Measurements from ENCODE around the gene GPX5. TPM values are rescaled to one million over a fixed set of nuclear protein-coding genes. Genes with fewer than 3 reads are reported as not detected.
"Not testable (repeated sequence)": the region's sequence is repeated elsewhere in the genome, so short reads cannot be mapped to it uniquely, and the experiment has no call there.

GPX5 gene, protein sequence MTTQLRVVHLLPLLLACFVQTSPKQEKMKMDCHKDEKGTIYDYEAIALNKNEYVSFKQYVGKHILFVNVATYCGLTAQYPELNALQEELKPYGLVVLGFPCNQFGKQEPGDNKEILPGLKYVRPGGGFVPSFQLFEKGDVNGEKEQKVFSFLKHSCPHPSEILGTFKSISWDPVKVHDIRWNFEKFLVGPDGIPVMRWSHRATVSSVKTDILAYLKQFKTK
- not detected for polyA plus RNA-seq (ENCODE audit: insufficient read length in 10 of 10)
- long read RNA-seq, donor 1 = 0 reads
- long read RNA-seq, donor 2 = 0 reads
- long read RNA-seq, donor 3 = 0 reads
- long read RNA-seq, donor 4 = 0 reads
- long read RNA-seq, donor 5 = 0 reads
- long read RNA-seq, donor 6 = 0 reads
- long read RNA-seq, donor 7 = 0 reads
- long read RNA-seq, donor 8 = 0 reads
- long read RNA-seq, donor 9 = 0 reads

DNA sequence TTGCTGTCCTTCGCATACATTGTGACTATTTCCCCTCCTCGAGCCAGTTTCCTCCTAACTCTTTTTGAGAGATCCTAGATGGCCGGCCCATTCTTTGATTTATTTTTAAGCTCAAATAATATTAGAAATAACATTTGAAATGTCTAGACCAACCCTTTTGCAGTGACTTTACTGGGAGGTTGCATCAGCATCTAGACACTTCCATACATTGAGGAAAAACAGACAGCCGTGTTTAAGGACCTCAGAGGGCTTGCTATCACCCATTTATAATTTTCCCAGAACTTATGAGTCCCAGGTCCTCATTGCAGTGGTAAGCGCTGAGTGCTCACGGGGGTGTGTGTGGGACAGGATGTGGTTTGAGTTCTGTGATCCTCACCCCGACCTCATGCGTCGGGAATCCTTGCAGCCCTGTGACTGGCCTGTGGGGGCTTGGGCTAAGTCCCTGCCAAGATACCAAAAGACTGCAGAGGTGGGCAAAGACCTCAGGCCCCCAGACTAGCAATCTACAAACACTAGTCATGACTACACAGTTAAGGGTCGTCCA is at the start of gene GPX5:
Gene GPX5, plus strand, starts transcription at position 386 of the 544 bp plus-strand sequence. Its CDS starts 133 bp downstream, at position 519.
- no peak for DNase-seq

DNA sequence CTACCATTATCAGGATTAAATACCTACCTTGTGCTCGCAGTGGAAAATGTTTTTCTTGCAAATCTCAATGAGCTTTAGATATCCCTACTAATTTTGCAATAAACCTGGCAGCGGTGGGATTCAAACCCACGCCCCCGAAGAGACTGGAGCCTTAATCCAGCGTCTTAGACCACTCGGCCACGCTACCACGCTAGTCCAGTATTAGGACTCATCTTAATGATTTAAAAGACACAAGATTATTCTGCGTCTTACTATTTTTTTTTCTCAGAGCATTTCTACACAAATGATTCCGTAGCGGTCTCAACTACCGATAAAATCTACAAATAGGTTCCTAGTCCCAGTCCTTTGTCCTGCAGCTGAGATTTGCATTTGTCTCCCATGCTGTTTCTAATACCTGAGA is 47.2 kb upstream of the GPX5 start:
- no peak for DNase-seq

DNA sequence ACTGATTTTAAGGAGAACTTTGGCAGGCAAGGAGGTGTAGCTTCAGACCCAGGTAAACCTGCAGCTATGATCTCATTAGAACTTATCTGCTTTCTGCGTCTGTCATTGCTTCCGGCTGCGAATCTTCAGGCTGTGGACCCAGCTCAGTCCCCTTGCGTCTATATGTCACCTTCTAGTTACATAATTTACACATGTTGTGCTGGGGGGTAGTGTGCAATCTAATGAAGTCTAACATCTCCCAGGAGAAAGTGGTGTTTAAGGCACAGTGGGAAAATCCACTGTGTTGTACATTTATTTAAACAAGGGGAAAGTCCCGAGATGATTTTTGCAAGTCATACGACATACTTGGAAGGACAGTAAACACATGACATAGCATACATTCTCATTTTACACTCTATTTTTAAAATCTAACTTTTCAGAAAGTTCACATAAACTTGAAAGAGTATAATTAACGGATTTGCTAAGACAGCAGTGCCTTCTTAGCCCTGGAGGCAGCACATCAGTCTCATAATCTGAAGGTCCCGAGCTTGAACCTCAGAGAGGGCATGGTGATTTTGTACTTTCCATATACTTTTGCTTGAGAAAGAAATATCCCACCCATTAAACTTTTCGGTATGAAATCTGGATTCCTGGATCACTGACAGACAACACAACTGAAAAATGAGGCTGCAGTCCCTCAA is 45.3 kb upstream of the GPX5 start:
- DNase-seq = no peak

DNA sequence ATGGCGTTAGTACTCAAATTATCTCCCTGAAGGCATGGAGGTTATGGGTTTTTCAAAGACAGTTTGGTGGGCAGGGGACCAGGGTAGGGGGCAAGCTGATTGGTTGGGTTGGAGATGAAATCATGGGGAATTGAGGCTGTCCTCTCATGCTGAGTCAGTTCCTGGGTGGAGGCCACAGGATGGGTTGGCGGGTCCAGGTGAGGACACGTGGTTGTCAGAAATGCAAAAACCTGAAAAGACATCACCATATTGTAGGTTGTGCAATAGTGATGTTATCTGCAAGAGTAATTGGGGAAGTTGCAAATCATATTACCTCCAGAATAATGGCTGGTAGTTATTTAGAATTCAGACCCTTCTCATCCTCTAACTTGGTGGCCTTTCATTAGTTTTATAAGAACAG is 40.2 kb upstream of the GPX5 start:
- no peak for DNase-seq

DNA sequence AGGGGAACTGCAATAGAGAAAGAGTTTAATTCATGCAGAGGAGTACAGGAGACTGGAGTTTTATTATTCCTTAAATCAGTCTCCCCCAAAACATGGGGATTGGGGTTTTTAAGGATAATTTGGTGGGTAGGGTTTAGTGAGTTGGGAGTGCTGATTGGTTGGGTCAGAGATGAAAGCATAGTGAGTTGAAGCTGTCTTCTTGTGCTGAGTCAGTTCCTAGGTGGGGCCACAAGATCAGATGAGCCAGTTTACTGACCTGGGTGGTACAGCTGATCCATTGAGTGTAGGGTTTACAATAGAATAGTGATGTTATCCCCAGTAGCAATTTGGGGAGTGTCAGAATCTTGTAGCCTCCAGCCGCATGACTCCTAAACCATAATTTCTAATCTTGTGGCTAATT is 39.1 kb upstream of the GPX5 start:
- no peak for DNase-seq

DNA sequence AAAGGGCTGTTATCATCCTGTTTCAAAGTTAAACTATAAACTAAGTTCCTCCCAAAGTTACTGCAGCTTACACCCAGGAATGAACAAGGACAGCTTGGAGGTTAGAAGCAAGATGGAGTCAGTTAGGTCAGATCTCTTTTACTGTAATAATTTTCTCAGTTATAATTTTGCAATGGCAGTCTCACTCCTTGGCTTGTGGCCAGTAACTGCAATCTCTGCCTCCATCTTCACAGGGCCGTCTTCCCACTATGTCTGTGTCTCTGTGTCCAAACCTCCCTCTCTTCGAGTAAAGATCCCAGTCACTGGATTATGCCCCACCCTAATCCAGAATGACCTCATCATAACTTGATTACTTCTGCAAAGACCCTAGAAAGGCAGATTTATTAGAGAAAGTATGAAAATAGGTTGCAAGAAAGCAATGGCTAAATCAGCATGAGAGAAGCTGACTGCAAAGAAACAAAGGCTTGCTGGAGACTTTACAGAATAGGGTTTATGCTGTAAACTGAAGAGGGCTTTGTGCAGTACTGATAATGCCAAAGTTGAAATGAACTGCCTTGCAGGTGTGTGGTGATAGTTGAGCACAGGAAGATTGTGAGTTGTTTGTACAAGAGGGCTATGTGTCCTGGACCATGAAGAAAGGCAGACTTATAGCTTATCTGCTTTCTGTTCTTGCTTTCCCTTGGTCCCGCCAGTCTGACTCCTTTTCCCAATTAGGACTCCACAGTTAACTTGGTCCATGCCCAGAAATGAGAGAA is 38.5 kb upstream of the GPX5 start:
- no peak for DNase-seq

DNA sequence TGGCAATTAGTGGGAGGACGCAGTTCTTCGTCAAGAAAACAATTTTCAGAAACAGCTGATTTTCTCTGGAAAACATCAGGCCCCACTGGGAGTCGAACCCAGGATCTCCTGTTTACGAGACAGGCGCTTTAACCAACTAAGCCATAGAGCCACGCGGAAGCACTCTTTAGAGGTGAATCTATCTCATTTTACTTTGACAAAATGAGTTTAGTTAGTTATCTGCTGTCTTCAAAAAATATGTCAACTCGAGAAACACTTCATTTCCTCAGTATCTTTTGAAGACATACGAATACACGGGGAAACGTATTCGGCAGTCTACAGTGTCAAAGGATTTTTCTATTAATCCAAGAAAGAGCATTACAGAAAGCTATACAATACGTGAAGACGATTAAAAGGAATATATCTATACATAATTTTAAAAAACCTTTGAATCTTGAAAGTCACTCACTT is 36.7 kb upstream of the GPX5 start:
- peak; percentile 54 to 74 (median 72) for DNase-seq

DNA sequence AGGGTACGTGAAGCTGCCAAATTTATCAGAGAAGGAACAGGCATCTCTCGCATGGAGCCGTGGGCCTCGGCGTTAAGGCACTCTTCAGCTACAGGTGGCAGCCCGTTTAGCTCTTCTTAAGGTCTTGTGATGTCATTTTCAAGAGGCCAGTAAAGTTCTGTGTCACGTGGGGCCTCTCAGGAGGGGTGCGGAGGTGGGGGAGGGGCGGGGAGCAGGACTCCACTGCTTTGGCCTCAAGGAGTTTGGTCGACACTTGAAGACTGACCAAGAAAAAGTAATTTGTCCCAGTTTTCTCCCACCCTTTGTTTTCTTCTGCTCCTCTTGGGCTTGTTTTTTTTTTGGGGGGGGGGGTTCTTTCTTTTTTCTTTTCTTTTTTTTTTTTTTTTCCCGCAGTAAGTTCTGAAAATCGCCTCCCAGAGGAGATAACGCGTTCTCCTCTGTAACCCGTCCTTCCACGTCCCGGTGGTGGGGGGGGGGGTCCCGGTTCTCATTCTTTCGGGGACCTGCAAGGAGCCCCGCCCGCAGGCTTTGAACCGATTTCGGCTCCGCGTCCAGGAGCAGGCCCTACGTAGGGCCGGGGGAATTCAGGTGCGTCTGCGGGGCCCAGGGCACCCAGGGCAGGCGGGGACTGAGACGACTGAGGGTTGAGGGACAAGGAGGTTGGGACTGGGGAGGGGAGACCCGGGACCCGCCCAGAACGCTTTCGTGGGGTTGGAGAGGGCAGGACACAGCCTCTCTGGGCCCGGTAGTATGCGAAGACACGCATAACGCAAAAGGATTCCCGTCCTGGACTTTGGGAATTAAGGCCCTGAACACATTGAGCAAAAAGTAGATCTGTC is 36.1 kb upstream of the GPX5 start:
- peak; percentile 62 to 89 (median 74) for DNase-seq

DNA sequence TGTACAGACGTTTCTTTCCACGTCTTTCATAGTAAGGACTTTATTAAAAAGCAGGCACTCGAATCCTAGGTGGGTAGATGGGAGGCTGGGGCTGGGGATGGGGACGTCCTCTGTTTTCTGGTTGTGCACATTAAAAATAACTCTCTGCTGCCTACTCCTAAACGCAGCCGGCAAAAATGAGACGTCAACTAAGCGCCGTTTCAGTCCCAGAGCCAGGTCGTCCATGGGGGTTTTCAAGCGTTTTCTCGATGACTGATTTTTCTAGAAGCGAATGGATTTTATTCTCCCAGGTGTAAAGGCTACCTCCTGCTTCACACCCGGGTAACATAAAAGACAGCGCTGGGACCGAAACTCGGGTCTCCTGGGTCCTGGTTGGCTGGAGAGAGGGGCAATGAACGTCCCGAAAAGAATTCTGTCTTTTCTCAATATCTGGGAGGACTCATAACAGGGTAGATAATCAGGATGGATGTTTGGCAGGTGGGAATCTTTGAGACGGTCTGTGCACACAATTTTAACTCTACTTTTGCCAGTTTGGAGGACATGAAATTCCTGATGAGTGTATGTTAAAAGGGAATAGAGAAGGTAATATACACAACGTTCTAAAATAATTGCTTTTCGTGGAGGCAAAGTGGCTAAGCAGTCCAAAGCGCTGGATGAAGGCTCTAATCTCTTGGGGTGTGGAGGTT is 35.3 kb upstream of the GPX5 start:
- no peak for DNase-seq

DNA sequence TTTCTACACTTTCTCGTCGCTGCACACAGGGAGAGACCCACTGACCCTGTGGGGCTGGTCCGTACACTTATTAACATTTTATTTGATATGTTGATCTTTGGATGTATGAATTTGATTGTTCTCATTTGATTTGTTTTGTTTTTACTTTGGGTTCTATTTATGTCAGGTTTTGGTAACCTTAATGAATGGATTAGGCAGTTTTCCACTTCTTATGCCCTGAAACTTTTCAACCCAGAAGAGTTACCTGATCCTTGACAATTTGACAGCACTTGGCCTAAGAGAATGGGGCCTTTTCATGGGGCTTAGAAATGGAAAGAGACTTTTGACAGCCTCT is 33.7 kb upstream of the GPX5 start:
- no peak for DNase-seq

DNA sequence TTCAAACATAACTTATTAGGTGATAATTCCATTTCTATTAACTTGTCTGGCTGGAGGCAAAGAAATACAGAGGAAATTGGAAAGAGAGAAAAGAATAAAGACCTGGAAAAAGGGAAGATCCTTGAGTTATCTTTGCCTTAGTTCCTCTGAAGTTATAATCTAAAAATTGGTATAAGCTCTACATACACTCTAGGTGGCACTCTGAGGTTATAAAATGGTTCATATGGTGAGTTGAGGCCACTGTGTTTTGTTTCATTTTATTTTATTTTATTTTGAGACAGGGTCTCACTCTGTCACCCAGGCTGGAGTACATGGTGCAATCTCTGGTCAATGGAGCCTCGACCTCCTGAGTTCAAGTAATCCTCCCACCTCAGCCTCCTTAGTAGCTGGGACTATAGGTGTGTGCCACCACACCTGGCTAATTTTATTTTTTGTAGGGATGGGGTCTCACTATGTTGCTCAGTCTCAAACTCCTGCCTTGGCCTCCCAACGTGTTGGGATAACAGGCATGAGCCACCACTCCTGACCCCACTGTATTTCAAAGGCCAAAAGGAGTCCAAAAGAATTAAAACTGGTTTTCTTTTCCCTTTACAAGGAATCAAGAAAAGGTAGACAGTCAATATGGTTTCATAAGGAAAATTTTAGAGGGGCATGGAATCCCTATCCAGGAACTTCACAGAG is 29.4 kb upstream of the GPX5 start:
- no peak for DNase-seq

DNA sequence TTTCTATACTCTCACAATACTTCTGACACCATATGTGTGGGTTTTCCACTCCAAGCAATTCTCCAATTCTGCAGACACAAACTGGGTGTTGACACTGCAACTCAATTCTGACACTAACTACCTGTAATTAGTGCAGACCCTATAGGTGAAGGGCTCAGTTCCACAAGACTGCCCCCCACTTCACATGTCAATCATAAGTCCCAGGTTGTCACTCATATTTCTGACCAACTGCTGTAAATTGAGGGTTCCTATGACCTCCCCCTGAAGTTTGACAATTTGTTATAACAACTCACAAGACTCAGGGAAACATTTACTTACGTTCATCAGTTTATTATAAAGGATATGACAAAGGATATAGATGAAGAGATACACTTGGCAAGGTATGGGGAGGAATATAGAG is 28.4 kb upstream of the GPX5 start:
- no peak for DNase-seq

DNA sequence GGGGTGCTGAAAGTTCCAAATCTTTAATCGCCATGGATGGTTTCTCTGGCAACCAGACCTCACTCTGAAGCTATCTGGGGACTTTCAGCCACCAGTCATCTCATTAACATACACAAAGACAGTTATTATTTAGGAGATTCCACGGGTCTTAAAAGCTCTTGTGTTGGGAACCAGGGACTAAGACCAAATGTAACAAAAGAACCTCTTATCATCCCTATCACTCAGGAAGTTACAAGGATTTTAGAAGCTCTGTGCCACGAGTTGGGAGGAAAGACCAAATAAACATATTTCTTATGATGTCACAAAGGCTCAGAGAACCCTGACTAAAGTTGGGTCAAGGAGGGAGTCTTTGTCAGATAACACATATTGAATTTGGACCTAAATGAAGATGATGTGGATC is 27.8 kb upstream of the GPX5 start:
- no peak for DNase-seq

DNA sequence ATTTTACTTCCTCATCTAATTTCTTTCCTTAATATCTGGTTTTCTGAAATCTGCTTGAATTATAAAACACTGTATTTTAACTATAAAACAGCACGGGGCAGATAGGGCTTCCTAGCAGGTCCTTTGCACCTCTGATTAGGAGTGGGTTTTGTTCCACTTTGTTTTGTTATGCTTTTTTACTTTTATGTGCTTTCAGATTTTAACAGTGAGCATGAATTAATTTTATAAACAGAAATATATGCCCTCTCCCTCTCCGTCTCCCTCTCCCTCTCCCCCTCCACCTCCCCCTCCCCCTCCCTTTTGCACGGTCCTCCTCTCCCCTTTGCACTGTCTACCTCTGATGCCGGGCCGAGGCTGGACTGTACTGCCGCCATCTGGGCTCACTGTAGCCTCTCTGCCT is 24.4 kb upstream of the GPX5 start:
- no peak for DNase-seq

DNA sequence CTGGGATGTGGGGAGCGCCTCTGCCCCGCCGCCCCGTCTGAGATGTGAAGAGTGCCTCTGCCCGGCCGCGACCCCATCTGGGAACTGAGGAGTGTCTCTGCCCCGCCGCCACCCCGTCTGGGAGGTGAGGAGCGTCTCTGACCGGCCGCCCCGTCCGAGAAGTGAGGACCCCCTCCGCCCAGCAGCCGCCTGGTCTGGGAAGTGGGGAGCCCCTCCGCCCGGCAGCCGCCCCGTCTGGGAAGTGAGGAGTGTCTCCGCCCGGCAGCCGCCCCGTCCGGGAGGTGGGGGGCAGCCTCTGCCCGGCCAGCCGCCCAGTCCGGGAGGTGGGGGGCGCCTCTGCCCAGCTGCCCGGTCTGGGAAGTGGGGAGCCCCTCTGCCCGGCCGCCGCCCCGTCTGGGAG is 23.5 kb upstream of the GPX5 start:
- DNase-seq = not testable (repeated sequence)

DNA sequence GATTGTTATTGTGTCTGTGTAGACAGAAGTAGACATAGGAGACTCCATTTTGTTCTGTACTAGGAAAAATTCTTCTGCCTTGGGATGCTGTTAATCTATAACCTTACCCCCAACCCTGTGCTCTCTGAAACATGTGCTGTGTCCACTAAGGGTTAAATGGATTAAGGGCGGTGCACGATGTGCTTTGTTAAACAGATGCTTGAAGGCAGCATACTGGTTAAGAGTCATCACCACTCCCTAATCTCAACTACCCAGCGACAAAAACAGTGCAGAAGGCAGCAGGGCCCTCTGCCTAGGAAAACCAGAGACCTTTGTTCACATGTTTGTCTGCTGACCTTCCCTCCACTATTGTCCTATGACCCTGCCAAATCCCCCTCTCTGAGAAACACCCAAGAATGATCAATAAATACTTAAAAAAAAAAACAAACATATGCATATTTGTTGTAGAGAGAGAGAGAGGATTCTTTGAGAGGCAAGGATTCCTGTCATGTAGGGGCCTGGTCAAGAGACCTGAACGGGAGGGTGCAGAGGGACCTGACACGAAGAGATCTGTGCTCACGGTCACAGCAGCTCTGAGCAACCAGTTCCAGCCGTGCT is 22.9 kb upstream of the GPX5 start:
- DNase-seq = not testable (repeated sequence)

DNA sequence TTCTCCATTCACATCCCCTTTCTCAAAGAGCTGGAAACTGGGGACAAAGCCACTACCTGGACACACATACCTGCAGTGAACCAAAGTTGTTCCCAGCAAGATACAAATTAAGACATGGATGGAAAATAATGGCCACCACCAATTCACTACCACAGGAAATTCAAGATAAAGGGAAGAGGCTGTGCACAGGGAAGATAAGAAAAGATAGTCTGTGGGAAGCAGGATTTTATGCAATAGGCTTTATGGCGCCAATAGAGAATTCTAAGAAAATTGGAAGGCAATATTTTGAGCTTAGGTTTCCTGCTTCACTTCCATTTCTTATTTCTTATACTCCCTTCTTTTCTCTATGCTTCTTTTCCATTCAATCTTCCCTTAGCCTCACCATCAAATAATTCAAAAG is 19.9 kb upstream of the GPX5 start:
- no peak for DNase-seq

DNA sequence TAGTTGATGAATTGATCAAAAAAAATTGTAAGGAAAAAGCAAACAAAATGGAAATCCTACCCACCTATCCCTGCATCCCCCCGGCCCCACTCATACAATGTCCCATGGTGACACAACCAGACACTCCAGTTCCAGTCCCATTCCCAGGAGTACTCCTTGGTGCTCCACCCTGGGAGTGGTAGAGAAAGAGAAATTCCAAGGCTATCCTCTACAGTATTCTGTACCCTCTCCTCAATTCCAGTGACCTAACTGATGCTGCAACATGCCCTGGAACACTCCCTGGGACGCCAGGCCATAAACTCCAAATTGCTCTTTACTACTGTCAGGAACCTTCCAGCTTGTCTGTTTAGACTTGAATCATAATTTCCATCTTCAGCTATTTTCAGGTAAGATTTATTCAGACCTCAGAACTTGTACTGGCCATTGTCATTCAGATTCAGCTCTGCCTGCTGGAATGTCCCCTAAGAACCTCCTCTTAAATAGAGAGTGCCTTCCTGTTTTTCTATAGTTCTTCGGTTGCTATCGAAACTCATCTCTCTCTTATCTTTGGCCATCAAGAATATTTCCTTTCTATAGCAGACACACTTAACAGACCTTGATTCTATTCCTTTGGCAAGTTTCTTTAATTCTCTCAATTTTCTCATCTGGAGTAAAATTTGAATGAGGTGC is 18.7 kb upstream of the GPX5 start:
- DNase-seq = no peak

DNA sequence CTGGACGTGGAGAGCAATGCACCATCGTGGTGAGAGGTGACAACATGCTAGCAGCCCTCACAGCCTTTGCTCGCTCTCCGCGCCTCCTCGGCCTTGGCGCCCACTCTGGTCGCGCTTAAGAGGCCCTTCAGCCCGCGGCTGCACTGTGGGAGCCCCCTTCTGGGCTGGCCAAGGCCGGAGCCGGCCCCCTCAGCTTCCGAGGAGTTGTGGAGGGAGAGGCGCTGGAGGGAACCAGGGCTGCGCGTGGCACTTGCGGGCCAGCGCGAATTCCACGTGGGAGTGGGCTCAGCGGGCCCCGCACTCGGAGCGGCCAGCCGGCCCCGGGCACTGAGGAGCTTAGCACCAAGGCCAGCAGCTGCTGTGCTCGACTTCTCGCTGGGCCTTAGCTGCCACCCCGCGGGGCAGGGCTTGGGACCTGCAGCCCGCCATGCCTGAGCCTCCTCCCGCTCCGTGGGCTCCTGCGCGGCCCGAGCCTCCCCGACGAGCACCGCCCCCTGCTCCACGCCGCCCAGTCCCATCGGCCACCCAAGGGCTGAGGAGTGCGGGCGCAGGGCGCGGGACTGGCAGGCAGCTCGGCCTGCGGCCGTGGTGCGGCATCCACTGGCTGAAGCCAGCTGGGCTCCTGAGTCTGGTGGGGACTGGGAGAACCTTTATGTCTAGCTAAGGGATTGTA is 13.9 kb upstream of the GPX5 start:
- no peak for DNase-seq
